Superior temporal gyrus (tissue), 1 donor: ENCODE results near the gene C2orf92.

Experiments
- DNase-seq: peaks from one replicate; pipeline ENCODE4 v3.0.0-alpha.2; 2016; ENCODE audit errors: extremely low spot score

Gene C2orf92

GRCh38 chr2:97728091-97728731, 58.7 kb downstream of the C2orf92 start:
- DNase-seq: peak; percentile 25

- no peak for DNase-seq
Observed at GRCh38 chr2:97730245-97730644, 60.7 kb downstream of the C2orf92 start.

- DNase-seq: no peak
Observed at GRCh38 chr2:97731274-97732020, 61.9 kb downstream of the C2orf92 start.

- no peak for DNase-seq
Observed at GRCh38 chr2:97732436-97733340, 63.2 kb downstream of the C2orf92 start.

GRCh38 chr2:97733341-97734035, 64.0 kb downstream of the C2orf92 start:
- no peak for DNase-seq

- DNase-seq: no peak
Observed at GRCh38 chr2:97734061-97735051, 64.8 kb downstream of the C2orf92 start.

- no peak for DNase-seq
Observed at GRCh38 chr2:97735161-97735561, 65.6 kb downstream of the C2orf92 start.

- no peak for DNase-seq
Observed at GRCh38 chr2:97736185-97736584, 66.7 kb downstream of the C2orf92 start.

- DNase-seq: no peak
Observed at GRCh38 chr2:97736608-97737330, 67.3 kb downstream of the C2orf92 start.

GRCh38 chr2:97737421-97738178, 68.1 kb downstream of the C2orf92 start:
- DNase-seq: no peak

GRCh38 chr2:97738179-97739019, 68.9 kb downstream of the C2orf92 start:
- DNase-seq: no peak

- no peak for DNase-seq
Observed at GRCh38 chr2:97739020-97739892, 69.7 kb downstream of the C2orf92 start.

- no peak for DNase-seq
Observed at GRCh38 chr2:97739893-97740245, 70.4 kb downstream of the C2orf92 start.

GRCh38 chr2:97740590-97741182, 71.2 kb downstream of the C2orf92 start:
- DNase-seq: no peak

GRCh38 chr2:97741251-97741650, 71.7 kb downstream of the C2orf92 start:
- DNase-seq: no peak

- DNase-seq: no peak
Observed at GRCh38 chr2:97741686-97742085, 72.2 kb downstream of the C2orf92 start.

- no peak for DNase-seq
Observed at GRCh38 chr2:97742381-97742847, 72.9 kb downstream of the C2orf92 start.
